Neural cell (in vitro differentiated cells): Measurements from ENCODE around the gene CDHR2.

Experiments used
- EP300 ChIP-seq: fragments of 450-650 bp; conservative IDR thresholded peaks from 2 replicates; pipeline ENCODE4 v1.6.1; 2014; ENCODE audit warnings: antibody characterized with exemption, mild to moderate bottlenecking, moderate library complexity; ENCODE audit not compliant: poor library complexity, severe bottlenecking
- EZH2 ChIP-seq: fragments of 200-600, 300-800 bp; shearing (Covaris generic), sonication (generic); IDR thresholded peaks from 2 replicates; pipeline ENCODE4 v1.6.1; 2014; ENCODE audit warnings: antibody characterized with exemption, low read length, borderline replicate concordance, mild to moderate bottlenecking; ENCODE audit not compliant: insufficient read depth, poor library complexity, severe bottlenecking
- MXI1 ChIP-seq: fragments of 450-650 bp; conservative IDR thresholded peaks from 2 replicates; pipeline ENCODE4 v1.6.1; 2014; ENCODE audit warnings: antibody characterized with exemption, mild to moderate bottlenecking; ENCODE audit not compliant: poor library complexity, severe bottlenecking
- POLR2AphosphoS5 ChIP-seq: IDR thresholded peaks from 2 replicates; pipeline ENCODE4 v1.6.1; 2012
- RAD21 ChIP-seq: fragments of 450-650 bp; conservative IDR thresholded peaks from 2 replicates; pipeline ENCODE4 v1.6.1; 2014; ENCODE audit warnings: antibody characterized with exemption, mild to moderate bottlenecking, moderate library complexity
- SMC3 ChIP-seq: fragments of 450-650 bp; conservative IDR thresholded peaks from 2 replicates; pipeline ENCODE4 v1.6.1; 2014; ENCODE audit warnings: antibody characterized with exemption, mild to moderate bottlenecking, moderate library complexity; ENCODE audit not compliant: poor library complexity
- TAF1 ChIP-seq: IDR thresholded peaks from 2 replicates; pipeline ENCODE4 v1.6.1; 2012; ENCODE audit warnings: low read depth
- TF ChIP-seq, protein P1 (sequence below): fragments of 450-650 bp; IDR thresholded peaks from 2 replicates; pipeline ENCODE4 v1.5.1; 2014; ENCODE audit warnings: antibody characterized with exemption, mild to moderate bottlenecking, moderate library complexity; ENCODE audit not compliant: poor library complexity, severe bottlenecking
- TF ChIP-seq, protein P2 (sequence below): IDR thresholded peaks from 2 replicates; pipeline ENCODE4 v1.6.1; 2012; ENCODE audit warnings: borderline replicate concordance

DNA sequence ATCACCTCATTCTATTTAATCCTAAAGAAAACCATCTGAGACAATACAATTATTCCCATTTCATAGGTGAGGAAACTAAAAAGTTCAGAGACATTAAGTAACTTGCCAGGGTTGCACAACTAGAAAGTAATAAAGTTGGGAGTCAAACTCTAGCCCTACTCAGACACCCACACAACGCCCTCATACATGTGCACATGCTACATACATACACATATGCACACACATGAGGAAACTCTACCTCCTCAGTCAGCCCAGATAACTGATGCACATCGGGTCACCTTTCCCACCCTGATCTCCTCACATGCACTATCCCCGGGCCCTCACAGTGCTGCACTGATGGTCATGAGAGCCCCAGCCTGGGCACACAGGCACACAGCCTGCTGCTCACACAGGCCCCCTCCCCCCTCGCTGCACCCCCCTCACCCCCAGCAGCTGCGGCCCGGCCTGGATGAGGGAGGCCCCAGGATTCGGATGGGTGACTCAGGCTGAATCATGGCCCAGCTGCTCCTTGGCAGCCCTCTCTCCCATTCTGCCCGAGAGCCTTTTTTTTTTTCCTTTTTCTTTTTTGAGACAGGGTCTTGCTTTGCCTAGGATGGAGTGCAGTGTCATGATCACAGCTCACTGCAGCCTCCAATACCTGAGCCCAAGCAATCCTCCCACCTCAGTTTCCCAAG, 65.8 kb downstream of the CDHR2 start:
- TF ChIP-seq, protein P1, sequence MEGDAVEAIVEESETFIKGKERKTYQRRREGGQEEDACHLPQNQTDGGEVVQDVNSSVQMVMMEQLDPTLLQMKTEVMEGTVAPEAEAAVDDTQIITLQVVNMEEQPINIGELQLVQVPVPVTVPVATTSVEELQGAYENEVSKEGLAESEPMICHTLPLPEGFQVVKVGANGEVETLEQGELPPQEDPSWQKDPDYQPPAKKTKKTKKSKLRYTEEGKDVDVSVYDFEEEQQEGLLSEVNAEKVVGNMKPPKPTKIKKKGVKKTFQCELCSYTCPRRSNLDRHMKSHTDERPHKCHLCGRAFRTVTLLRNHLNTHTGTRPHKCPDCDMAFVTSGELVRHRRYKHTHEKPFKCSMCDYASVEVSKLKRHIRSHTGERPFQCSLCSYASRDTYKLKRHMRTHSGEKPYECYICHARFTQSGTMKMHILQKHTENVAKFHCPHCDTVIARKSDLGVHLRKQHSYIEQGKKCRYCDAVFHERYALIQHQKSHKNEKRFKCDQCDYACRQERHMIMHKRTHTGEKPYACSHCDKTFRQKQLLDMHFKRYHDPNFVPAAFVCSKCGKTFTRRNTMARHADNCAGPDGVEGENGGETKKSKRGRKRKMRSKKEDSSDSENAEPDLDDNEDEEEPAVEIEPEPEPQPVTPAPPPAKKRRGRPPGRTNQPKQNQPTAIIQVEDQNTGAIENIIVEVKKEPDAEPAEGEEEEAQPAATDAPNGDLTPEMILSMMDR: no peak
- TF ChIP-seq EP300 (no peak), MXI1 (no peak), RAD21 (no peak), TAF1 (no peak), POLR2AphosphoS5 (no peak), SMC3 (no peak), EZH2 (no peak)
- TF ChIP-seq, protein P2, sequence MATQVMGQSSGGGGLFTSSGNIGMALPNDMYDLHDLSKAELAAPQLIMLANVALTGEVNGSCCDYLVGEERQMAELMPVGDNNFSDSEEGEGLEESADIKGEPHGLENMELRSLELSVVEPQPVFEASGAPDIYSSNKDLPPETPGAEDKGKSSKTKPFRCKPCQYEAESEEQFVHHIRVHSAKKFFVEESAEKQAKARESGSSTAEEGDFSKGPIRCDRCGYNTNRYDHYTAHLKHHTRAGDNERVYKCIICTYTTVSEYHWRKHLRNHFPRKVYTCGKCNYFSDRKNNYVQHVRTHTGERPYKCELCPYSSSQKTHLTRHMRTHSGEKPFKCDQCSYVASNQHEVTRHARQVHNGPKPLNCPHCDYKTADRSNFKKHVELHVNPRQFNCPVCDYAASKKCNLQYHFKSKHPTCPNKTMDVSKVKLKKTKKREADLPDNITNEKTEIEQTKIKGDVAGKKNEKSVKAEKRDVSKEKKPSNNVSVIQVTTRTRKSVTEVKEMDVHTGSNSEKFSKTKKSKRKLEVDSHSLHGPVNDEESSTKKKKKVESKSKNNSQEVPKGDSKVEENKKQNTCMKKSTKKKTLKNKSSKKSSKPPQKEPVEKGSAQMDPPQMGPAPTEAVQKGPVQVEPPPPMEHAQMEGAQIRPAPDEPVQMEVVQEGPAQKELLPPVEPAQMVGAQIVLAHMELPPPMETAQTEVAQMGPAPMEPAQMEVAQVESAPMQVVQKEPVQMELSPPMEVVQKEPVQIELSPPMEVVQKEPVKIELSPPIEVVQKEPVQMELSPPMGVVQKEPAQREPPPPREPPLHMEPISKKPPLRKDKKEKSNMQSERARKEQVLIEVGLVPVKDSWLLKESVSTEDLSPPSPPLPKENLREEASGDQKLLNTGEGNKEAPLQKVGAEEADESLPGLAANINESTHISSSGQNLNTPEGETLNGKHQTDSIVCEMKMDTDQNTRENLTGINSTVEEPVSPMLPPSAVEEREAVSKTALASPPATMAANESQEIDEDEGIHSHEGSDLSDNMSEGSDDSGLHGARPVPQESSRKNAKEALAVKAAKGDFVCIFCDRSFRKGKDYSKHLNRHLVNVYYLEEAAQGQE: no peak
